ENCODE measurements around the gene CD69.
"Not testable (repeated sequence)": the region's sequence is repeated elsewhere in the genome, so short reads cannot be mapped to it uniquely, and the experiment has no call there.

CD69 gene

DNA sequence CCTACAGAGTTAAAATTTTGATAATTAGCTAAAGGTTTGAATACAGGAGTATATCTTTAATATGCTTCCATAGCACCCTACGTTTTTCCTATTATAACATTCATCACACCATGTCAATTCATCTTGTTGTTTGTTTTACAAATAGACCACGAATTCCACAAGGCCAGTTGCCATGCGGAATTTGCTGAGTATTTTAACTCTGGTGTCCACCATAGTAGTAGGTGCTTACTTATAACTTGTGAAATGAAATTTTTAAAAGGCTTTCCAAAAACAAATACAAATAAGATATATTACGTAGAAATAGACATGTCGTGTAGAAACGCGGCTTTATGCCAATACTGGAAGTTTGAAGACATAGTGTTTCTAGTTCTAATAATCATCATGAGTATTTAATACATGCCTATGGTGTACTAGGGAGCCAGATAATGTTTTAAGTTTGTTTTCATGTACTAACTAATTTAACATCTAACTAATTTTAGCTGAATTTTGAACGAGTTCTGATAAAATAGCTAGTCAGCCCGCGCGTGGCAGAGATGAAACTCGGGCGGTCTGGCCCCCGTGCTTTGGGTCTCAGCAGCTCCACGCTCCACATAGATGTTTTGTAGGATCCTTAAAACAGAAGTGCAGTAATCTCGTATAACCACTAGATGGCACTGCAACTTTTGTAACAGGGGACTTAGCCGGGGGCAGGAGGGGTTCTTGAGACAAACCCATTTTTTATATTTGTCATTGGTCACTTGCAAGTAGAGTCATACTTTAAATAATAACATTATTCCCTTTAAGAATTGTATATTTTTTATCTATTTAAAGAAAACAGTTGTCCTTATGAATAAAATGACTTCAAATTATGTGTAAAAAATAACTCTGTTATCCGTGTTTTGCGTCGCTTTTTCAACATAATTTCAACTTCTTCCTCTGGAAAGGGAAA, 10.2 kb downstream of the CD69 start:
- no peak for DNase-seq (ENCODE audit: low read depth)

DNA sequence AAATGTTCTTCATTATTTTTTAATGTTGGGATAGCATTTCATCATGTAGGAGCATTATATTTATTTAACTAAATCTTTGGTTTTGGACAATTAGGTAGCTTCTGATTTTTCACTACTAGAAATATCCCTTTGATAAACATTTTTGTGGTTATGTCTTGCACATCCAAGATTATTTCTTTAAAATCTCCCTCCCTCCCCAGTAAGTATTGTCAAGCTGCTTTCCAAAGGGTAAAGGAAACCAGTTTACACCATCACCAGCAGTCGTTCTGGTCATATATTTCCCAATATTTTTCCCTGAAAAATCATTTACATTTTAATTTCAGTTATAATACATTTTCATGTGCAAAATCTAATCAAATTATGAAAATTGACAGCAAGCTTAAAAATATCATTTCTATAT, 11.1 kb downstream of the CD69 start:
- DNase-seq (ENCODE audit: low read depth): no peak

DNA sequence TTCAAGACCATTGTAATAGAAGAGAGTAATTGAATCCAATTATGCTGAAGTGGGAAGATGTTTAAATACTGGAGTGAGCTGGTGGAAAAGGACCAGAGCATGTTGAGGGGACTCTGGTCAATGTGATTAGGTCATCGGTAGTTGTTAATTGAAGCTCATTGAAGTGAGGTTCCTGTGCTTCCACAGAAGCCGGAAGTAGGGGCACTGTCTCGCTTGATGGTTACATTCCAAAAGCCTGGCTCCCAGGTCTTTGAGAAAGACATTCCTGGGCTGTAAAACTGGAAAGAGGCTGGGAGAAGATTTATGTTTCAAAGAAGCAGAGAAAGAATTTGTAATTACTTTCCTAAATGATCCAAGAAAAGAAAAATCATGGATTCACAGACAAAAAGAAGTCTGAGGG, 15.5 kb downstream of the CD69 start:
- no peak for DNase-seq (ENCODE audit: low read depth)

DNA sequence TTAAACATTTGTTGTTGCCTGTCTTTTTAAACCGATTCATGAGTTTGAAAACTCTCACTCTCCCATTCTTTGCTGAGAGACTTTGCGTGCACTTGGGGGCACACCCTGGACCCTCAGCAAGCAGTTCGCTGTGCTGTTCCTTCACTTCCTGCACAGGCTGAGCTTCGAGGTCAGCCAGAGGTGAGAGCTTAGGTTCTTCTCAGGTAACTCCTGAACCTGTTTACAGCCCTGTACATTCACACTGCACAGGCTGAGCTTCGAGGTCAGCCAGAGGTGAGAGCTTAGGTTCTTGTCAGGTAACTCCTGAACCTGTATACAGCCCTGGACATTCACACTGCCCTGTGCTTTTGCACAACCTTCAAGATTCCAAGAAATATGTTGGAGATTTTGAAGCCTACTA, 18.0 kb downstream of the CD69 start:
- peak; percentile 45 for DNase-seq (ENCODE audit: low read depth)

DNA sequence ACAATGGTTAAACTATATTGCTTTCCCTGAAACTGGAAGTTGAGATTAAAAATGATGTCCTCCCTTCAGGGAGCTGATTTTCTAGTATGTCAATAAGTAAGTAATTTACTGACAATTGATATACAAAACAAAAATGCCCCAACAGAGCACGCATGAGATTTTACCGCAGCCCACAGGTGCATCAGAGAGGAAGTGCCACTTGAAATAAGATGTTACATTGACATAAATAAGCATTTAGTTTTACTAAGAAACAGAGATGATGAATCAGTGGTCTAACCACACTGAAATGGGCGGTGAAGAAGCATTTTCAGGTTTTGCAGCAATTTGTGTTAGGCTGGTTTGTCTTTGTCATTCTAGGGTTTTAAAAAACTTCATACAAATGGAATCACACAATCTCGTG, 19.0 kb downstream of the CD69 start:
- DNase-seq (ENCODE audit: low read depth): peak; percentile 55

DNA sequence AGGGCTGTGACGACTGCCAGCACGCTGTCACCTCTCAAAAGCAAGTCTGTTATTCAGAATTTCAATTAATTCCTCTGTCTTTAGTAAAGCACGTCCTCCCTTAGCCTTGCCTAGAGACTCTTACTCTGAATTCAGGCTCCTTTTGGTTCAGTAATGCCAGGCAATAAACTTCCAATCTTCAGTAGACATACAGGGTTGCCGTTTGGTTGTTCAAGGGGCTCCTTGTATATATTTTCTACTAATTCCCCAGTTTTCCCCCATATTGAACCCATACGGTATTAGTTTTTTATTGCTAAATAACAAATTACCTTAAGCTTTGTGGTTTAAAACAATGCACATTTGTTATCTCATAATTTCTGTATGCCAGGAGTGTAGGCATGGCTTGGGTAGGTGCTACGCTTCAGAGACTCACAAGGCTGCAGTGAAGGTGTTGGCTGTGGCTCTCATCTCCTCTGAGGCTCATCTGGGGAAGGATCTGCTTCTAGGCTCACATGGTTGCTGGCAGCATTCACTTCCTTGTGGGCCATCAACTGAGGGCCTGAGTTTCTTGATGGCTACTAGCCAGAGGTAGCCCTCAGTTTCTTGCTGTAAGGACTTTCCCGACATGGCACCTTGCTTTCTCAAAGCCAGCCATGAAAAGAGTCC, 20.5 kb downstream of the CD69 start:
- no peak for DNase-seq (ENCODE audit: low read depth)

DNA sequence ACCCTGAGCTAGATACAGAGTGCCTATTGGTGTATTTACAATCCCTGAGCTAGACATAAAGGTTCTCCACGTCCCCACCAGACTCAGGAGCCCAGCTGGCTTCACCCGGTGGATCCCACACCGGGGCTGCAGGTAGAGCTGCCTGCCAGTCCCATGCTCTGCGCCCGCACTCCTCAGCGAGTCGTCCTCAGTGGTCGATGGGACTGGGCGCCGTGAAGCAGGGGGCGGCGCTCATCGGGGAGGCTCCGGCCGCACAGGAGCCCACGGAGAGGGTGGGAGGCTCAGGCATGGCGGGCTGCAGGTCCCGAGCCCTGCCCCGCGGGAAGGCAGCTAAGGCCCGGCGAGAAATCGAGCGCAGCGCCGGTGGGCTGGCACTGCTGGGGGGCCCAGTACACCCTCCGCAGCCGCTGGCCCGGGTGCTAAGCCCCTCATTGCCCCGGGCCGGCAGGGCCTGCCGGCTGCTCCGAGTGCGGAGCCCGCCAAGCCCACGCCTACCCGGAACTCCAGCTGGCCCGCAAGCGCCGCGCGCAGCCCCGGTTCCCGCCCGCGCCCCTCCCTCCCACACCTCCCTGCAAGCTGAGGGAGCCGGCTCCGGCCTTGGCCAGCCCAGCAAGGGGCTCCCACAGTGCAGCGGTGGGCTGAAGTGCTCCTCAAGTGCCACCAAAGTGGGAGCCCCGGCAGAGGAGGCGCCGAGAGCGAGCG, 21.1 kb downstream of the CD69 start:
- not testable (repeated sequence) for DNase-seq (ENCODE audit: low read depth)

DNA sequence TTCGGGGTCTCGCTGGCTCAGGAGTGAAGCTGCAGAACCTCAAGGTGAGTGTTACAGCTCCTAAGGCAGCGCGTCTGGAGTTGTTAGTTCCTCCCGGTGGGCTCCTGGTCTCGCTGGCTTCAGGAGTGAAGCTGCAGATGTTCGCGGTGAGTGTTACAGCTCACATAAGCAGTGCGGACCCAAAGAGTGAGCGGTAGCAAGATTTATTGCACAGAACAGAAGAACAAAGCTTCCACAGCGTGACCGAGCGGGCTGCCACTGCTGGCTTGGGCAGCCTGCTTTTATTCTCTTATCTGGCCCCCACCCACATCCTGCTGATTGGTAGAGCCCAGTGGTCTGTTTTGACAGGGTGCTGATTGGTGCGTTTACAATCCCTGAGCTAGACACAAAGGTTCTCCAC, 21.8 kb downstream of the CD69 start:
- not testable (repeated sequence) for DNase-seq (ENCODE audit: low read depth)

DNA sequence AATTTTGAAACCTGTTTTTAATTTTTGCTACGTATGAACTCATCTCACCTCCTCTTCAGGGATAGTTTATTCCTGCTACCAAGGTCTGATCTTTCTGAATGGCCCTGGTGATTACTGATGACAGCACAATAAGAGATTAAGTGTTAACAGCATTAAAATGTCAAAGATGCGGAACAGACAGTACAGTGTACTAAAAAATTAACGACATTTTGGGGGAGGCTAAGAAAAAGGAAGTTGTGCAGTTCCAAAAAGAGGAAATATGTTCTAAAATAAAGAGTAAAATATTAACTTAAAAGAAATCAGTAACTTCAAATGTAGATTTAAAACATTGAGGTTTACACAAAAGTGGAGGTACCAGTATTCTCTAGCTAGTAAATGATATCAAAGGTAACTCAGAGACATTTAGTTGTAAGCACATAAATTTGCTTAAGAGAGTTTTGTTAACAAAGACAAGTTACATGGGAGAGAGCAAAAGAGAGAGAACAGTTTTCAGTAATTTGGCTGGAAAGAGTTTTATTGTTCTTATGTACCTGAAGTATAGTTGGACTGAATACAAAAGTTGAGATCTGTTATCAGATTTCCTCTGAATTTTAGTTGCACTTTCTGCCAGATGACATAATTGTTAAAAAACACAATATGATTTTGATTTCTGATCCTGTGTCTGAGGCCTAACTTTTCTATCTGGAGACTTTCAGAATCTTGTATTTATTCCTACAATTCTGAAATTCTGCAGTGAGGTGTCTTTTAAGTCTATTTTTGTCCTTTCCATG, 23.6 kb downstream of the CD69 start:
- DNase-seq (ENCODE audit: low read depth): no peak

DNA sequence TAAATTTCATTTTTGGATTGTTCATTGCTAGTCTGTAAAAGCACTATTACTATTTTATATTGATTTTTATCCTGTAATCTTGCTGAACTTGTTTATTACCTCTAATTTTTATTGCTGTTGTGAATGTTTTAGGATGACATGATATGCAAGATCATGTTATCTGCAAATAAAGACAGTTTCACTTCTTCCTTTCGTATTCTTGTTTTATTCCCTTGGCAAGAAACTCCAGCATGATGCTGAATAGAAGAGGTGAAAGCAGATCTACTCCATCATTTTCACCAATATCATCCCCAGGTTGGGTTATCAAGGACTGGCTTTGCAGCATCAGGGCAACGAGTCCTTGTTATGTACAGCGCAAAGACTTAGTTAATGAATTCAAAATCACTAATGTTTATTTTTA, 25.1 kb downstream of the CD69 start:
- DNase-seq (ENCODE audit: low read depth): no peak

DNA sequence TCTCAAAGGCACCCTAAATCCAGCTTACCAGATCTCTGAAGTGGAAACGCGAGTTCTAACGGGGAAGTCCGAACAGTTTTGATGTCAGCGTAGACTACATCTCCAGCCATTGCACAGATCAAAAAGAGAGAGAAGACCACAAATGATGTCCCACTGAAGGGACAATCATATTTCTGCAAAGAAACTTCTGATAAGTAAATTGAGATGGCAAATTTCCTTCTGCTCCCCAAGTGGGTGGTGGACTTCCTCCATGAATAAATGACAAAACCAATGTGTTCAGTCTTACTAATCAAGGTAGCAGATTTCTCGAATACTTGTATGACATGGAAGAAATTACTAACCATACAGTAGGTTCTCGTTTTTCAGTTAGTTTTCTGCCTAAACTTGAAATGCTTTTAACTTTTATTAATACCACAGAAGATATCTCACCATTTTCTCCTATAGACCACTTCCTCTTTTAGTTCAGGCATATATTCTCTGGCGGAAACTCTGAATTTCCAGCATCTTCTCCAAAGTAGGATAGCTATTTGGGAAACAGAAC, 27.7 kb downstream of the CD69 start, which contains the start of gene CLECL1:
TSS of gene CLECL1 (minus strand) at position 177 of the 541 bp plus-strand sequence.
- no peak for DNase-seq (ENCODE audit: low read depth)

DNA sequence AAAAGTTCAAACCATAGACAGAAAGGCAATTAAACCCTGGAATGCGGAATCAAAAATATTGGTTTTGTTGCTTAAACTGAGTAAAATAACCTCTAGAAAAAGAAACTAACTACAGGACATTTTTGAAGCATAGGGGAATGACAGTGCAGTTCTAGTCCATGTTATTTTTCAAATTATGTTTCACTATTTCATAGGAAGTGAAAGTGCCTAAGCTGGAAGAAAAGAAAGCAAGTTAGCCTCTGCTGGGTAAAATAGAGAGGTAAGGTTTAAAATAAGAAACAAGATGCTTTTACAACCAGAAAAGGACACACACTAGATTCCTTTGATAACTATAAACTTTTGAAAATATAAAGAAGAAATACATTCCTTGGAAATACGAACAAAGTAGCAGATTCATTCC, 28.9 kb downstream of the CD69 start:
- no peak for DNase-seq (ENCODE audit: low read depth)

DNA sequence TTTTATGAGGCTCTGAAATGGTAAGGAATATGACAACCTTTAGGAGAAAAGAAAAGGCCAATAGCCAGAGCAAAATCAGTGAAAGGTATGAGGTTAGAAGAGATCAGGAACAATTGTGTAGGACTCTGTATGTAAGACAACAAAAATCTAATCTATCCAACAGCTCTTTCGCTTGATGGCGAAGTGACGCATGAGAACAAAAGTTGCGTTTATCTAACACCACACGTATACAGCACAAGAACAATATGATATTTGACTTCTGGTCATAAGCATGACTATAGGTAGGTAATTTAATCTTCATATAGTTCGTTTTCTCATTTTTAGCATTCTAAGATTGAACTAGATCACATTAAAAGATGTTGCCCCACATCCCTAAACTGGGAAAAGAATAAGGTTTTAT, 29.3 kb downstream of the CD69 start:
- DNase-seq (ENCODE audit: low read depth): no peak

DNA sequence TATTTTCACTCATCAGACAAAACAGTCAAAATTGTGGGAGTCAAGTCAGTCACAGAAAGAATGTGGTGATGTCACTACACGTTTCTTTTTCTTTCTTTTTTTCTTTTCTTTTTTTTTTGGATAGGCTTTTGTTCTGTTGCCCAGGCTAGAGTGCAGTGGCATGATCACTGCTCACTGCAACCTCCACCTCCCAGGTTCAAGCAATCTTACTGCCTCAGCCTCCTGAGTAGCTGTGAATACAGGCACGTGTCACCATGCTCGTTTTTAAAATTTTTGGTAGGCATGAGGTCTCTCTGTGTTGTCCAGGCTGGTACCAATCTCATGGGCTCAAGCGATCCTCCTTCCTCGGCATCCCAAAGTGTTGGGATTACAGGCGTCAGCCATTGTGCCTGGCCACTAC, 30.1 kb downstream of the CD69 start:
- no peak for DNase-seq (ENCODE audit: low read depth)

DNA sequence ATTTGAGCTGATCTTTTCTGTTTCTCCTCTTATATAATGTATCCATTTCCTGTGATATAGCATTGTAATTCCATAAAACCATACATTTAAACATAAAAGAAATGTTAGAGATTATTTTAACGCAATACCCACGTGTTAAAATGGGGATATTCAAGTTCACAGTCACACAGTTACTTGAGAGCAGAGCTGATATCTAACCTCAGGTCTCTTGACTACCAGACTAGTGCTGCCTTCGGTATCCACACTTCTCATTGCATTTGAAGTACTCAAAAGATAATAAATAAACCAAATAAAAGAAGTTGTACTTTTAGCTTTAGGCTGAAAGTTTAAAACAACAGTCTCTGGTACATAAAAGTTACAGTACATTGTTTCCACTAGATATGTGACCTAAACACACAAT, 30.7 kb downstream of the CD69 start:
- DNase-seq (ENCODE audit: low read depth): no peak

DNA sequence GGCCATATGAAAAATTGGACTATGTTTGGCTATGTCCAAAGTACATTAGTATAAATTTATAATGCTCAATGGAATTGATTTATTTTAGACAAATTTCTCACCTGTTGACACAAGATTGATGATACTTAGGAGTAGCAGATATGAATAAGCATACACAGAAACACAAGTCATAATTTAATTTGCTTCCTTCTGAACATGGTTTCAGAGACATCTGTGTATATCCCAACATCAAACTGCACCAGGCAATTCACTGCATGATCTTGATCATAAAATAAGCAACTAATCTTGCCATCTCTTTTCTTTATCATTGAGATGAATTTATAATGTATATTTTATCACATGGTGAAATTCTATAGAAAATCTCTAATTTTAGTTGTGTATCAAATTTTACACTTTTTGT, 31.6 kb downstream of the CD69 start:
- DNase-seq (ENCODE audit: low read depth): no peak

DNA sequence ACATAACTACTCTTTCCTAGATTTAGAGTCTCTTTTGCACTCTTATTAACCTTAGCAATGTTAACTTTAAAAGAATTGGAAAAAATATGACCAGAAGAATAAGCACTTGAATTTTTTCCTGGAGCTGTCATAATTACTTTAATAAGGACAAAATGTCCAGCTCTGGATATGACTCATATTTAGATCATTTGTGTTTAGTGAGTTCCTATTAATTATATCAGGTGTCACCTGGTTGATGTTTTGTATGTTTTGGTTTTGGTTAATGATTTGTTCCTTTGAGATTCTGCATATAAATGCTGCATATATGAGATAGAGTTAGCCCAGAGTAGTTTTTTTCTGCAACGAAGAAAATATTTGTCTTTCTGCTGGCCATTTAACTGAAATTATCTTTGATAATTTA, 32.9 kb downstream of the CD69 start:
- DNase-seq (ENCODE audit: low read depth): no peak

DNA sequence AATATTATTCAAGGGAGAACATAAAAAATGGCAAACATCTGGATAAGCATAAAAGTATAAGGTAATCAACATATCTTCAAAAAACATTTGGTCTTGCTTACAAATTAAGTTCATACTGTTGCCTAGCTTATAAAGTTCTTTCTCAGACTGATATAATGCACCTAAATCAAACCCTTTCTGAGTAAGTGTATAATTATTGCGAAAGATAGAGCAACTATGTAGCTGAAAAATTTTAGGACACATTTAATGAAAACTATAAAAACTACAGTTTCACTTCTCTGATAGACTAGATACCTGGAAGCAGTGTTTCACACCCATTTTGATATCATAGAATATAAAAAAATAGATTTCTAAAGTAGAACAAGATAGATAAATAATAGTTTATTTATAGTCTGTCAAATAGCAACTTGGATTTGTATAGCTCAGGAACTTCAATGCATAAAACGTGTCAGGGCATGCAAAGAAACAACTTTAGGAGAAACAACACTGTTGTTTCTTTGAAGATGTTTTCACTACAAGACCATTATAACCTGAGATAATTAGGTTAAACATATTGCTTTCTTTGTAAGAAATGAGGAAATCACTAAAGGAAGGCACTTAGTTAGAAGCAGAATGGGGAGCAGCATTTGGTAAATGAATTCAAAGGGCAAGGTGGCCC, 35.4 kb downstream of the CD69 start:
- no peak for DNase-seq (ENCODE audit: low read depth)

DNA sequence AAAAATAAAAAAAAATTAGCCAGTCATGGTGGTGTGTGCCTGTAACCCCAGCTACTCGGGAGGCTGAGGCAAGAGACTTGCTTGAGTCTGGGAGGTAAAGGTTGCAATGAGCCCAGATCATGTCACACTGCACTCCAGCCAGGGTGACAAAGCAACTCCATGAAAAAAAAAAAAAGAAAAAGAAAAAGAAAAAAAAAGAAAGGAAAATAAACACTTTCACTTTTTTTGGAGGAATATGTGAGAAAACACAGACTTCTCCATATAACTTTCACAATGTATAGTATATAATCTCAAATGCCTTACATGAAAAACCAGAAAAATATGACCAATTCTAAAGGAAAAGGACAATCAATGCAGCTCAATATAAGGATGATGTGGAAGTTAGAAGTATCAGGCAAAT, 36.7 kb downstream of the CD69 start:
- no peak for DNase-seq (ENCODE audit: low read depth)

DNA sequence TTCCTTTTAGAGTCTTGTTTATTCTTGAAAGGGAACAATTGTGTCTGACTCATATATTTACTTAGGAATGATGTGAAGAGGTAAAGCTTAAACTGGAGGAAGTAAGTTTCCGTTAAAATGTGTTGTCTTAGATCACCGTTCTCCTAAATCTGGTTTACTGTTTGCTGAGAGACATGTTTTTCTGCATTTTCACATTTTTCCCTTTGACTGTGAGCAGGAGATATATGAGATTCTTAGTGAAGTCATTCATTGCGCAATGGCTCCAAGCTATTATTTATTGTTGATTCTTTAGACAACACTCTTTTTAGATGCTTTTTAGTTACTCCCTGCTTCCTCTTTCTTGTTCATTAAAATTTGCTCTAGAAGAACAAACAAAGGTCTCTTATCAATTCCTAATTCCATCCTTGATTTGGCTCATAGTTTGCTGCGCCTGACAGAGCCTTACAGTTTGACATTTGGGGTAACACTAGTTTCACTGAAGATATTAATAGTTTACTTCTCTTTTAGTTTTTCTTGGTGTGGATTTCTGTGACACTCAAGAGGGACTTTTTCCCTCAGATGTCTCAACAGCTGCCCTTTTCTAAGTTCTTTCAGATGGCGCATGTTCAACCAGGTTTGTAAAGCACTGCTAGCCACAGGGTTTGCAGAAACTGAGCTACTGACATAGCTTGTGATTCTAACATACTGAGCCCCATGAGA, 39.2 kb downstream of the CD69 start:
- DNase-seq (ENCODE audit: low read depth): no peak

DNA sequence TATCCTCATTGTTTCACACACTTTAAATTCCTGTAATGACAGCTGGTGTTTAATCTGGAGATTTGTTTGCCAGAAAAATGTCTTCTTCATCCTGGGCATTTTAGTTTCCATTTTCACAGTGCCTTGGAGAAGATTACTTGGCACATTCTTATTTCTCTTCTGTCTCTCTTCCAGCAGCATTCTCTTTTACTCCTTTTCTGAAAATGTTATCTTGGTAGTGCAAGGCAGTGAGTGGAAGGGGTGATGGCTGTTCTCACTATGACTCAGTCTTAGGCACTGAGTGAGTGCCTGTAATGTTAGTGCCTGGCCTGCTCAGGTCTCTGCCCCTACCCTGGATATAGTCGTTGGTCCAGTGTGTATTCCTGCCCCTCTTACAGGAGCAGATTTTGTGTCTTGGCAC, 40.9 kb downstream of the CD69 start:
- DNase-seq (ENCODE audit: low read depth): no peak
